ENCODE measurements around the gene OLR1.
"Not testable (repeated sequence)": the region's sequence is repeated elsewhere in the genome, so short reads cannot be mapped to it uniquely, and the experiment has no call there.

The OLR1 gene

GRCh38 chr12:10190558-10191388 is 18.8 kb upstream of the OLR1 start:
- peak in 1 of 3 experiments; percentile 25 for DNase-seq (ENCODE audit: low read depth in 3 of 3)

- no peak for DNase-seq (ENCODE audit: low read depth in 3 of 3)
Measured at GRCh38 chr12:10189653-10190052, 17.7 kb upstream of the OLR1 start.

- DNase-seq (ENCODE audit: low read depth in 3 of 3), result not testable (repeated sequence)
Measured at GRCh38 chr12:10186958-10187357, 15.0 kb upstream of the OLR1 start.

GRCh38 chr12:10186299-10186698 is 14.4 kb upstream of the OLR1 start:
- no peak for DNase-seq (ENCODE audit: low read depth in 3 of 3)

- DNase-seq (ENCODE audit: low read depth in 3 of 3), result no peak
Measured at GRCh38 chr12:10184261-10184843, 12.4 kb upstream of the OLR1 start.

GRCh38 chr12:10182354-10183049 is 10.6 kb upstream of the OLR1 start:
- DNase-seq (ENCODE audit: low read depth in 3 of 3), result no peak

GRCh38 chr12:10179776-10180181 is 7.8 kb upstream of the OLR1 start:
- DNase-seq (ENCODE audit: low read depth in 3 of 3), result no peak

- DNase-seq (ENCODE audit: low read depth in 3 of 3), result no peak
Measured at GRCh38 chr12:10178821-10179220, 6.9 kb upstream of the OLR1 start, which contains the start of gene TMEM52B. TMEM52B (plus strand) TSS chr12:10179032; CDS start chr12:10179575, 543 bp downstream.

GRCh38 chr12:10175846-10176636 is 4.1 kb upstream of the OLR1 start:
- no peak for DNase-seq (ENCODE audit: low read depth in 3 of 3)

- no peak for DNase-seq (ENCODE audit: low read depth in 3 of 3)
Measured at GRCh38 chr12:10174986-10175614, 3.2 kb upstream of the OLR1 start.

GRCh38 chr12:10170216-10170615 is 1.7 kb downstream of the OLR1 start:
- DNase-seq (ENCODE audit: low read depth in 3 of 3), result no peak

GRCh38 chr12:10169104-10169503 is 2.8 kb downstream of the OLR1 start:
- no peak for DNase-seq (ENCODE audit: low read depth in 3 of 3)

- no peak for DNase-seq (ENCODE audit: low read depth in 3 of 3)
Measured at GRCh38 chr12:10167599-10167998, 4.3 kb downstream of the OLR1 start.

- no peak for DNase-seq (ENCODE audit: low read depth in 3 of 3)
Measured at GRCh38 chr12:10165421-10165820, 6.5 kb downstream of the OLR1 start.

GRCh38 chr12:10163084-10163483 is 8.8 kb downstream of the OLR1 start:
- no peak for DNase-seq (ENCODE audit: low read depth in 3 of 3)

GRCh38 chr12:10160617-10161385 is 11.1 kb downstream of the OLR1 start:
- no peak for DNase-seq (ENCODE audit: low read depth in 3 of 3)

- no peak for DNase-seq (ENCODE audit: low read depth in 3 of 3)
Measured at GRCh38 chr12:10159280-10159679, 12.7 kb downstream of the OLR1 start.

GRCh38 chr12:10158406-10158805 is 13.5 kb downstream of the OLR1 start:
- no peak for DNase-seq (ENCODE audit: low read depth in 3 of 3)

GRCh38 chr12:10155966-10156365 is 16.0 kb downstream of the OLR1 start:
- no peak for DNase-seq (ENCODE audit: low read depth in 3 of 3)

GRCh38 chr12:10154145-10154496 is 17.8 kb downstream of the OLR1 start:
- DNase-seq (ENCODE audit: low read depth in 3 of 3), result no peak

Data from stimulated activated CD4-positive, alpha-beta T cell treated with anti-CD3 and anti-CD28 coated beads, TNF-alpha, amount 100 ng/mL, for 4 hours (primary cell).